ENCODE results near the gene RHCE. TPM values are rescaled to one million over a fixed set of nuclear protein-coding genes. Genes with fewer than 3 reads are reported as not detected.
A peak's percentile ranks its signal among the peaks of the same experiment; 100 is the strongest.
"Not testable (repeated sequence)": the region's sequence is repeated elsewhere in the genome, so short reads cannot be mapped to it uniquely, and the experiment has no call there.

Gene RHCE
- total RNA-seq, 4 donors from 2014 or later = 0.44 TPM; not detected in 3

DNA sequence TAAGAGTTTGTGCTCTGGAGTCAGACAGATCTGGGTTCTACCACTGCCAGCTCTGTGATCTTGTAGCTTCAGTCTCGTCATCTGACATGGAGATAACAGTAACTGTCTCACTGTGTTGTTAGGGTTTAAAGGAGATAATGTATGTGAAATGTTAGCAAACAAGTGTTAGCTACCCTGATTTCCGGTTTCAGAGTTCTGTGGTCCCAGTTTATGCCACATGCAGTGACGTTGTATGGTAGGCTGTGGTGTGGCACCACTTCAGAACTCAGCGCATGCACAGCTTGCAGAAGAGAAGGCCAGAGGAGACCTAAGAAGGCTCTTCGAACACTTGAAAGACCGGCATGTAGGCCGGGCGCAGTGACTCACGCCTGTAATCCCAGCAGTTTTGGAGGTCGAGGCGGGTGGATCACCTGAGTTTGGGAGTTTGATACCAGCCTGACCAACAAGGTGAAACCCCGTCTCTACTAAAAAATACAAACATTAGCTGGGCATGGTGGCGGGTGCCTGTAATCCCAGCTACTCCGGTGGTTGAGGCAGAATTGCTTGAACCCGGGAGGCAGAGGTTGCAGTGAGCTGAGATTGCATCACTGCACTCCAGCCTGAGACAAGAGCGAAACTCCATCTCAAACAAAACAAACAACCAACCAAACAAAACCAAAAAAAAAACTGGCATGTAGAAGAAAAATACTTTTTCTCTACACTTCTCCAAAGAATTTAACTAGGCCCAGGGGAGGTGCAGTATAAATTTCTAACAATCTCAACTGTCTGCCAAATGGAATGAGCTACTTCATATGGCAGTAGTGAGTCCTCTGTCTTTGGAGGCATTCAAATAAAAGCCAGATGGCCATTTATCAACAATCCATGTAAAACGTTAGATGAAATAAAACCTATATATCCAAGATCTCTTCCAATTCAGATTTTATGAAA is 92.5 kb downstream of the RHCE start:
- not testable (repeated sequence) for ATAC-seq (ENCODE audit: low FRiP score)

DNA sequence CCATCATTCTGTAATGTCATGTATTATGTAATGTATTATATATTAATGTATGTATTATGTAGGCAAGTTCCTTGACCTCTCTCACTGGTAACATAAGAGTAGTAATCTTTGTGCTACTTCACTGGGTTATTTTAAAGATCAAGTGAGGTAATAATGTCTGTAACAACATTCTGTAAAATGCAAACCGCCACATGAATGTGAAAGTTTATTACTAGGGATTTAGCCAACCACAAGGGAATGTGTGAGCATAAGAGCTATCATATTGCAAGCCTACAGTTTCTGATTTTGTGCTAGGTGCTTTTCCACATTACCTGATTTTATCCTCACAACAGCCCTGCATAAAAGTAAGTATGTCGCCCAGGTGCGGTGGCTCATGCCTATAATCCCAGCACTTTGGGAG is 96.2 kb downstream of the RHCE start:
- not testable (repeated sequence) for ATAC-seq (ENCODE audit: low FRiP score); DNase-seq (ENCODE audit: low spot score)

More for the DNA sequence above, 92.5 kb downstream of the RHCE start:
- not testable (repeated sequence) for DNase-seq (ENCODE audit: low spot score)

DNA sequence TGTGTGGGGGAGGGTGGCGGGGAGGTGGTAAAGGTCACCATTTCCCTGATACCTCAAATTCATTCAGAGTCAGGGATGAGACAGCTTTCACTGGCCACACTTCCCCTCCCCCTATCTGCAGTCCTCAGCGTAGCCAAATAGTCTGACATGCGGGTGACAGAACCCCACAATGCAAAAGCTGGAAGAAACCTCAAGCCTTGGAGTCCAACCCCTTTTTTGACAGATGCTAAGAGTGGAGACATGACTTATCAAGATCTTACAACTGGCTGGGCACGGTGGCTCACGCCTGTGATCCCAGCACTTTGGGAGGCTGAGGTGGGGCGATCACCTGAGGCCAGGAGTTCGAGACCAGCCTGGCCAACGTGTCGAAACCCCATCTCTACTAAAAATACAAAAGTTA is 98.5 kb downstream of the RHCE start:
- ATAC-seq (ENCODE audit: low FRiP score); DNase-seq (ENCODE audit: low spot score): not testable (repeated sequence)

DNA sequence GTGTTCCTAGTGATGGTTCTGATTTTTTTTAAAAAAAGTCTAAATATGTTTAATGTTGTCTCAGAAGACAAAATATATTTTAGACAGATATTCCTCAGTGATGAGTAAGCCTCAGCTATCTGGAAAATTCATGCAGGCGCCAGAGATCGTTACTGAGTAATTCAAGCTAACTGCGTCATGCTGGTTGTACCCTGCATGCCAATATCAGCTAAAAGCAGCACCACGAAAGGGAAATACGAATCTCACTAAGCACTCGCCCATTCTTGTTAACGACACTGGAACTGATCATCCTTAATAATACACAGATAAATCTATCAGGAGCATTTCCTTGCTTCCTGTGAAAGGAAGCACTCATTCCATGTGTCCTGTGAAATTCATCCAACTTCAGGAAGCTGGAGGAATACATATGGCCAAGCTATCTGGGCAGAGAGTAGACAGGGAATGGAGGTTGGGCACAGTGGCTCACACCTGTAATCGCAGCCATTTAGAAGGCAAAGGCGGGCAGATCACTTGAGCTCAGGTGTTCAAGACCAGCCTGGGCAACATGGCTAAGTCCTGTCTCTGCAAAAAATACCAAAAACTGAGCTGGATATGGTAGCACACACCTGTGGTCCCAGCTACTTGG is 100.2 kb downstream of the RHCE start:
- peak; percentile 89 for ATAC-seq (ENCODE audit: low FRiP score)
- DNase-seq (ENCODE audit: low spot score) = not testable (repeated sequence)

DNA sequence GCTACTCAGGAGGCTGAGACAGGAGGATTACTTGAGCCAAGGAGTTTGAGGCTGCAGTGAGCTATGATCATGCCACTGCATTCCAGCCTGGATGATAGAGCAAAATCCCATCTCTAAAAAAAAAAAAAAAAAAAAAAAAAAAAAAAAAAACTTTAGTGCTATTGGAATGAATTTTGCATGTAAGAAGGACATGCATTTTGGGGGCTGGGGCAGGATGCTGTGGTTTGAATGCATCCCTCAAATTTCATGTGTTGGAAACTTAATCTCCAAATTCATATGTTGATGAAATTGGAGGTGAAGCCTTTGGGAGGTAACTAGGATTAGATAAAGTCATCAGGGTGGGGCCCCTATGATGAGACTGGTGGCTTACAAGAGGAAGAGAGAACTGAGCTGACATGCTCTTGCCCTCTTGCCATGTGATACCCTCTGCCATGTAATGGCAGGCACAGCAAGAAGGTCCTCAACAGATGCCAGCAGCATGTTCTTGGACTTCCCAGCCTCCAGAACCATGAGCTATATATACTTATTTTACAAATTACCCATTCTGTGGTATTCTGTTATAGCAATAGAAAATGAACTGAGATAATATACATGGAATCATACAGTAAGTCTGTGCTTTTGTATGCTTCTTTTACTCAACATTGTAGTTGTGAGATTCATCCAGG is 107.7 kb downstream of the RHCE start:
- not testable (repeated sequence) for ATAC-seq (ENCODE audit: low FRiP score); DNase-seq (ENCODE audit: low spot score)

Other genes with a start within 250 kb of the RHCE start
- gene SYF2, start 188.3 kb downstream of the RHCE start, total RNA-seq = 10 to 100 TPM; 37.0 to 57.4 (median 47.4) TPM
- 100 to 1,000 TPM in 2 of 4 donors, 10 to 100 TPM in 2; 98.7 to 236 (median 103) TPM for gene RSRP1, start 173.4 kb downstream of the RHCE start, total RNA-seq
- not detected for gene RHD, start 148.3 kb downstream of the RHCE start, total RNA-seq
- gene TMEM50A, start 82.5 kb downstream of the RHCE start, total RNA-seq = 100 to 1,000 TPM in 1 of 4 donors, 10 to 100 TPM in 3; 81.1 to 130 (median 96.6) TPM
- gene MACO1, start 10.1 kb upstream of the RHCE start, total RNA-seq = 10 to 100 TPM; 13.0 to 16.6 (median 15.7) TPM
- 10 to 100 TPM in 3 of 4 donors, 1 to 10 TPM in 1; 7.1 to 18.7 (median 15.8) TPM for gene LDLRAP1, start 122.8 kb upstream of the RHCE start, total RNA-seq
- 10 to 100 TPM; 21.0 to 47.4 (median 24.4) TPM for gene MAN1C1, start 196.0 kb upstream of the RHCE start, total RNA-seq

Data from omental fat pad (tissue), 4 donors.